Neuronal stem cell (in vitro differentiated cells): ENCODE results near the gene COG7.

Experiments used
- DNase-seq: peaks from one replicate; pipeline ENCODE4 v3.0.0-alpha.2; 2013; ENCODE audit warnings: low spot score
- H2AFZ ChIP-seq: one replicate; pipeline ENCODE4 v1.6.1; 2013; ENCODE audit warnings: mild to moderate bottlenecking, low read length, inconsistent platforms
- H2AK5ac ChIP-seq: 2 replicates; pipeline ENCODE4 v1.6.1; 2013; ENCODE audit warnings: low read depth, mild to moderate bottlenecking, inconsistent platforms, low read length, moderate library complexity, mixed read lengths
- H2BK120ac ChIP-seq: 2 replicates; pipeline ENCODE4 v1.6.1; 2013; ENCODE audit warnings: low read depth, mild to moderate bottlenecking, inconsistent platforms, low read length, moderate library complexity, mixed read lengths
- H2BK12ac ChIP-seq: one replicate; pipeline ENCODE4 v1.6.1; 2013; ENCODE audit warnings: low read length, inconsistent platforms
- H2BK15ac ChIP-seq: 2 replicates; pipeline ENCODE4 v1.6.1; 2013; ENCODE audit warnings: mild to moderate bottlenecking, low read length, inconsistent platforms, mixed read lengths
- H2BK5ac ChIP-seq: one replicate; pipeline ENCODE4 v1.6.1; 2013; ENCODE audit warnings: inconsistent platforms, mild to moderate bottlenecking, low read length, moderate library complexity
- H3K14ac ChIP-seq: one replicate; pipeline ENCODE4 v1.6.1; 2013; ENCODE audit warnings: low read length, inconsistent platforms
- H3K18ac ChIP-seq: 2 replicates; pipeline ENCODE4 v1.6.1; 2013; ENCODE audit warnings: low read length, inconsistent platforms
- H3K23ac ChIP-seq: 2 replicates; pipeline ENCODE4 v1.6.1; 2013; ENCODE audit warnings: low read depth, mild to moderate bottlenecking, mixed read lengths, low read length, inconsistent platforms; ENCODE audit not compliant: poor library complexity
- H3K27ac ChIP-seq: replicated peaks from 3 replicates; pipeline ENCODE4 v1.5.1; 2013; ENCODE audit warnings: low read length, inconsistent platforms
- H3K27me3 ChIP-seq, 3 experiments: 2 replicates each; pipeline ENCODE4 v1.6.1; 2013; ENCODE audit warnings: low read length in 3 of 3, mild to moderate bottlenecking in 2 of 3, inconsistent platforms in 1 of 3, low read depth in 1 of 3, mixed read lengths in 1 of 3, moderate library complexity in 1 of 3; ENCODE audit not compliant: control insufficient read depth in 3 of 3, insufficient read depth in 3 of 3
- H3K36me3 ChIP-seq, 2 donors: replicated peaks in 1 of 2; 2 replicates each; pipeline ENCODE4 v1.6.1; 2013; ENCODE audit warnings: low read length in 2 of 2; ENCODE audit not compliant: control insufficient read depth in 2 of 2, insufficient read depth in 2 of 2
- H3K4ac ChIP-seq: 2 replicates; pipeline ENCODE4 v1.6.1; 2013; ENCODE audit warnings: inconsistent platforms, mild to moderate bottlenecking, low read length, moderate library complexity
- H3K4me1 ChIP-seq, 2 donors: 1 replicate in 1 of 2; 2 replicates in 1 of 2; pipeline ENCODE4 v1.6.1; 2013; ENCODE audit warnings: low read length in 2 of 2, low read depth in 1 of 2; ENCODE audit not compliant: control insufficient read depth in 2 of 2, insufficient read depth in 1 of 2
- H3K4me2 ChIP-seq: one replicate; pipeline ENCODE4 v1.6.1; 2013; ENCODE audit warnings: mild to moderate bottlenecking, low read length, inconsistent platforms; ENCODE audit not compliant: insufficient read depth, poor library complexity, severe bottlenecking
- H3K4me3 ChIP-seq, 2 donors: 2 replicates each; pipeline ENCODE4 v1.5.1; 2013; ENCODE audit warnings: low read length in 2 of 2, mild to moderate bottlenecking in 2 of 2, inconsistent platforms in 1 of 2, moderate library complexity in 1 of 2
- H3K79me1 ChIP-seq: one replicate; pipeline ENCODE4 v1.6.1; 2013; ENCODE audit warnings: low read depth, mild to moderate bottlenecking, inconsistent platforms, low read length, moderate library complexity
- H3K9ac ChIP-seq: one replicate; pipeline ENCODE4 v1.6.1; 2013; ENCODE audit warnings: mild to moderate bottlenecking, low read depth, low read length, inconsistent platforms; ENCODE audit not compliant: poor library complexity
- H3K9me3 ChIP-seq, 2 donors: replicated peaks in 1 of 2; 2 replicates each; pipeline versions ENCODE3 to v1.6.1; 2013; ENCODE audit warnings: low read length in 2 of 2, mild to moderate bottlenecking in 2 of 2, inconsistent platforms in 1 of 2, low read depth in 1 of 2, mixed read lengths in 1 of 2, moderate library complexity in 1 of 2; ENCODE audit not compliant: control insufficient read depth in 2 of 2, insufficient read depth in 1 of 2
- H4K8ac ChIP-seq: one replicate; pipeline ENCODE4 v1.6.1; 2013; ENCODE audit warnings: low read depth, mild to moderate bottlenecking, inconsistent platforms, low read length, moderate library complexity
- H4K91ac ChIP-seq: one replicate; pipeline ENCODE4 v1.6.1; 2013; ENCODE audit warnings: low read length, low read depth, mild to moderate bottlenecking, inconsistent platforms; ENCODE audit not compliant: poor library complexity
- WGBS, 2 donors: extraction: QIAGEN DNeasy Blood & Tissue Kit; methylation state at CpG; one replicate each; pipeline ENCODE4 v1.1.7; 2013; ENCODE audit warnings: missing lambda C conversion rate in 2 of 2, mixed read lengths in 1 of 2; ENCODE audit not compliant: insufficient read length in 2 of 2, insufficient replicate concordance in 1 of 2; ENCODE audit errors: extremely low coverage in 2 of 2; 5-methylcytosine and 5-hydroxymethylcytosine counted together

COG7 gene

DNA sequence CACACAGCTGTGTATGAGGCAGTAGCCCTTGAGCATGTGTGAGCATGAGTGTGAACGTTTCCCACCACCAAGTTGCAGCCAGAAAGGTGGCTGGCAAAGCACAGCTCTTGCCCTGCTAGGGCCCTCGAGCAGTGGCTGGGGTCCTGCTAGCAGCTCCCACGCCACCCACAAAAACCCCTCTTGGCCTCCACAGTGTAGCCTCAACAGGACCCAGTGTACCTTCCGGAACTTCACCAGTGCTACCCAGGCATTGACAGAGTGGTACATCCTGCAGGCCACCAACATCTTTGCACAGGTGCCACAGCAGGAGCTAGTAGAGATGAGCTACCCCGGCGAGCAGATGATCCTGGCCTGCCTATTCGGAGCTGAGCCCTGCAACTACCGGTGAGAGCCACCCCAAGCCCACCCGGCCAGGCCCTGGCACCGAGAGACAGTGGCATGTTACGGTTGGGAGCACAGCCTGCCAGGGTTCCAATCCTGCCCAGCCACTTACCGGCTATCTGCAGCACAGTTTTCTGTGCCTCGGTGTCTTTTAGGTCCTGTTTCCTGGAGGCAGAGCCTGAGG is 97.8 kb downstream of the COG7 start:
- no peak overlapping the region for H2AFZ ChIP-seq
- H4K8ac ChIP-seq: no peak overlapping the region
- no peaks in the 10 kb centered on the region for H3K9me3 ChIP-seq
- H3K27me3 ChIP-seq: no peaks in the 10 kb centered on the region
- H2BK15ac ChIP-seq: no peak overlapping the region
- H2AK5ac ChIP-seq: no peak overlapping the region
- no peak overlapping the region for H3K4ac ChIP-seq
- H3K27ac ChIP-seq: no peak overlapping the region
- DNase-seq: no peak
- H3K4me2 ChIP-seq: no peak overlapping the region
- H2BK120ac ChIP-seq: no peak overlapping the region
- H3K18ac ChIP-seq: no peak overlapping the region
- H3K36me3 ChIP-seq: no peaks in the 10 kb centered on the region
- no peak overlapping the region for H3K4me3 ChIP-seq
- no peak overlapping the region for H2BK12ac ChIP-seq
- no peak overlapping the region for H4K91ac ChIP-seq
- H3K79me1 ChIP-seq: no peaks in the 10 kb centered on the region
- WGBS, 2 donors: no CpG with 5 or more reads among the region's 13 CpGs
- no peak overlapping the region for H2BK5ac ChIP-seq
- no peak overlapping the region for H3K9ac ChIP-seq
- no peaks in the 10 kb centered on the region for H3K4me1 ChIP-seq
- H3K14ac ChIP-seq: no peak overlapping the region
- H3K23ac ChIP-seq: no peak overlapping the region

DNA sequence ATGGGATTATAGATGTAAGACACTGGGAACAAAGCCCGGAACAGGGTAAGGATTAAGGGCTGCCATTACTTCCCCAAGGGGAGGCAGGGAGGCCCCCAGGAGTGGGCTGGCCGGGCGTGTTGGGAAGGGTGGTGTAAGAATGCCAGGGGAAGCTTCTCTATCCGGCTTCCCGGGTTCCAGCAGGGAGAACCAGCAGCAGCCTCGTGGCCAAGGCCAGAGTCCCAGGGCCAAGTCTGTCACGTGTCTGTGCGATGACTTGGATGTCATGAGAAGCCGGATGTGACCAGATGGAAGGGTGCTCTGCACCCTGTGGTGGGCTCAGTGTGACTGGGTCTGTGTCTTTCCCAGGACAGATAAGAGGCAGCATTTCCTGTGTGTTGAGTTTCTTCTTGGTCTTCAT is 98.7 kb downstream of the COG7 start:
- H2BK5ac ChIP-seq: no peak overlapping the region
- no peaks in the 10 kb centered on the region for H3K4me1 ChIP-seq
- no peaks in the 10 kb centered on the region for H3K9me3 ChIP-seq
- H3K4me2 ChIP-seq: no peak overlapping the region
- H3K4me3 ChIP-seq: no peak overlapping the region
- no peak overlapping the region for H3K14ac ChIP-seq
- no peak overlapping the region for H3K27ac ChIP-seq
- DNase-seq: no peak
- no peak overlapping the region for H3K4ac ChIP-seq
- no peak overlapping the region for H3K23ac ChIP-seq
- no peaks in the 10 kb centered on the region for H3K27me3 ChIP-seq
- peak overlapping the region; percentile 12 for H2AK5ac ChIP-seq
- no peak overlapping the region for H3K9ac ChIP-seq
- no peaks in the 10 kb centered on the region for H3K36me3 ChIP-seq
- H2BK15ac ChIP-seq: no peak overlapping the region
- WGBS, 2 donors: no CpG with 5 or more reads among the region's 9 CpGs
- H4K91ac ChIP-seq: no peak overlapping the region
- no peak overlapping the region for H4K8ac ChIP-seq
- no peak overlapping the region for H3K18ac ChIP-seq
- H3K79me1 ChIP-seq: no peaks in the 10 kb centered on the region
- no peak overlapping the region for H2BK120ac ChIP-seq
- no peak overlapping the region for H2BK12ac ChIP-seq
- no peak overlapping the region for H2AFZ ChIP-seq

DNA sequence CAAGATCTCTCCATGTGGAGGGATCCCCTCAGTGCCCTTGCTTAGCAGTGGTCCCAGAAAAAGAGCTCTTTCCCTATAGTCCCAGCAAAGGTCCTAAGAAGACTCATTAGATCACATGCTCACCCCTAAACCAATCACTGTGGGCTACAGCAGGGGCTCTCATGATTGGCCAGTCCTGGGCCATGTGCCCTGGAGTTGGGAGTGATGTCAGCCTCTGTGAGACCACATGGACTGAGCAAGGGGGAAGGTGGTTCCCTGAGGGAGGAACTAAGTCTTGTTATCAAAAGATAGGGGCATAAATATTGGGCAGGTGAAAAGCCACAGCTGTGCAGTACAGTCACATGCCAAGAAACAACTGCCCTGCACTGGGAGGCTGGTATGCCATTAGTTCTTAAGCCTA is 99.5 kb downstream of the COG7 start:
- H2BK12ac ChIP-seq: no peak overlapping the region
- H3K4me1 ChIP-seq: no peaks in the 10 kb centered on the region
- no peak overlapping the region for H2AK5ac ChIP-seq
- no peak for DNase-seq
- no peak overlapping the region for H3K4me2 ChIP-seq
- no peak overlapping the region for H2BK120ac ChIP-seq
- no peak overlapping the region for H2BK15ac ChIP-seq
- no peak overlapping the region for H2BK5ac ChIP-seq
- no peaks in the 10 kb centered on the region for H3K9me3 ChIP-seq
- H3K18ac ChIP-seq: no peak overlapping the region
- no peak overlapping the region for H3K4ac ChIP-seq
- peaks cover 0 to 2% (median 0%) of the 10 kb centered on the region in 3 experiments for H3K27me3 ChIP-seq
- H2AFZ ChIP-seq: peak overlapping the region; percentile 30
- no peak overlapping the region for H3K23ac ChIP-seq
- H3K36me3 ChIP-seq: no peaks in the 10 kb centered on the region
- no peak overlapping the region for H4K91ac ChIP-seq
- H3K14ac ChIP-seq: no peak overlapping the region
- no peak overlapping the region for H4K8ac ChIP-seq
- H3K4me3 ChIP-seq: no peak overlapping the region
- H3K79me1 ChIP-seq: no peaks in the 10 kb centered on the region
- H3K9ac ChIP-seq: no peak overlapping the region
- no peak overlapping the region for H3K27ac ChIP-seq

DNA sequence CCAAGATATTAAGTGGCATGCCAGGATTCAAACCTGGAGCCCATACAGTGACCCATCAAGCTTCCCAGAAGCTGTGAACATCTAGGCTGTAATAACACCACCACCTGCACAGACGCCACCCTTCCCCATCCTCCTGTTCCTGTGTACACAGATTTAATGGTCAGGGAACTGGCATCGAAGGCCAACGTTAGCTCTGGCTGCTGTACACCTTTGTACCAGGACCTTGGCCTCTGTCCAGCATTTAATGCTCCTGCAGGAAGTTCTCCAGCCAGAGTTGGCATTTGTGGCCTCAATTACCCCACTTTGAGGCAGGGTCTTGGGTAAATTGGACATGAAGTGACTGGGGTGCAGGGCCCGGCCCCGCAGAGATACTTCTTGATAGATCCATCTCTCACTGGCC is 101.6 kb downstream of the COG7 start:
- Histone ChIP-seq H3K18ac (peak overlapping the region; percentile 15), H3K9ac (no peak overlapping the region), H2AFZ (no peak overlapping the region), H2BK15ac (no peak overlapping the region), H3K4me3 (no peak overlapping the region), H4K8ac (no peak overlapping the region), H3K27me3 (peaks cover 0 to 2% (median 0%) of the 10 kb centered on the region in 3 experiments), H2BK120ac (no peak overlapping the region), H3K14ac (no peak overlapping the region), H3K23ac (no peak overlapping the region), H3K4ac (no peak overlapping the region), H2BK12ac (no peak overlapping the region), H4K91ac (no peak overlapping the region), H3K79me1 (no peaks in the 10 kb centered on the region), H2AK5ac (no peak overlapping the region), H3K9me3 (no peaks in the 10 kb centered on the region), H3K4me2 (no peak overlapping the region), H3K36me3 (no peaks in the 10 kb centered on the region), H3K27ac (no peak overlapping the region), H2BK5ac (no peak overlapping the region), H3K4me1 (no peaks in the 10 kb centered on the region)
- no CpG with 5 or more reads among the region's 5 CpGs for WGBS, 2 donors
- no peak for DNase-seq
